CD4-positive, alpha-beta T cell (primary cell): ENCODE data around the gene WDR13. TPM values are rescaled to one million over a fixed set of nuclear protein-coding genes. Genes with fewer than 3 reads are reported as not detected.
"Not testable (repeated sequence)": the region's sequence is repeated elsewhere in the genome, so short reads cannot be mapped to it uniquely, and the experiment has no call there.

ENCODE experiments used
- ATAC-seq: fragments of 200-7000 bp; cut with Tn5 transposase; one replicate; pipeline ENCODE4 v1.10.0; 2022; ENCODE audit warnings: mild to moderate bottlenecking; ENCODE audit not compliant: poor library complexity
- CTCF ChIA-PET: fragments of 350-600 bp; sonication (Branson Sonifier 250); formaldehyde crosslinking; loops from one replicate; lab custom pipeline; 2021; ENCODE audit warnings: antibody characterized with exemption, inconsistent platforms; lab: Charles Lee
- POLR2A ChIA-PET: fragments of 350-600 bp; sonication (Branson Sonifier 250); formaldehyde crosslinking; loops from one replicate; lab custom pipeline; 2021; ENCODE audit warnings: antibody characterized with exemption, inconsistent platforms; lab: Charles Lee
- DNase-seq, 14 experiments: peaks; one replicate each; pipeline ENCODE4 v3.0.0-alpha.2; 2013 to 2020; ENCODE audit warnings: mixed read lengths in 2 of 14
- H3K27ac ChIP-seq, 2 donors: one replicate each; pipeline versions ENCODE4 v1.5.1 to v1.7.0; 2013; ENCODE audit warnings: low read length in 2 of 2, low read depth in 1 of 2, mild to moderate bottlenecking in 1 of 2
- H3K27me3 ChIP-seq, 2 experiments: 1 replicate in 1 of 2; 2 replicates in 1 of 2; pipeline versions ENCODE4 v1.6.1 to v1.7.0; 2013; ENCODE audit warnings: low read length in 2 of 2, control low read depth in 1 of 2, mild to moderate bottlenecking in 1 of 2, moderate library complexity in 1 of 2; ENCODE audit not compliant: insufficient read depth in 2 of 2, control insufficient read depth in 1 of 2
- H3K36me3 ChIP-seq: one replicate; pipeline ENCODE4 v1.6.1; 2013; ENCODE audit warnings: low read length, control low read depth; ENCODE audit not compliant: insufficient read depth
- H3K4me1 ChIP-seq: one replicate; pipeline ENCODE4 v1.6.1; 2013; ENCODE audit warnings: low read length, control low read depth; ENCODE audit not compliant: insufficient read depth
- H3K4me3 ChIP-seq: one replicate; pipeline ENCODE4 v1.5.1; 2013; ENCODE audit warnings: mild to moderate bottlenecking, low read length, moderate library complexity
- H3K9me3 ChIP-seq, 2 experiments: 1 replicate in 1 of 2; 2 replicates in 1 of 2; pipeline versions ENCODE4 v1.6.1 to v1.7.0; 2013; ENCODE audit warnings: low read length in 2 of 2, mild to moderate bottlenecking in 2 of 2, control low read depth in 1 of 2, moderate library complexity in 1 of 2; ENCODE audit not compliant: control insufficient read depth in 1 of 2, insufficient read depth in 1 of 2
- H3K27ac Mint-ChIP-seq: one replicate; pipeline ENCODE4 v1.8.0; 2020; ENCODE audit warnings: mixed read lengths
- H3K27me3 Mint-ChIP-seq: one replicate; pipeline ENCODE4 v1.8.0; 2021; ENCODE audit warnings: mixed read lengths
- H3K36me3 Mint-ChIP-seq: one replicate; pipeline ENCODE4 v1.8.0; 2021; ENCODE audit warnings: low read depth, mixed read lengths
- H3K4me1 Mint-ChIP-seq: one replicate; pipeline ENCODE4 v1.8.0; 2021; ENCODE audit warnings: low read depth, mixed read lengths
- H3K4me3 Mint-ChIP-seq: one replicate; pipeline ENCODE4 v1.8.0; 2020; ENCODE audit warnings: mild to moderate bottlenecking, mixed read lengths
- H3K9me3 Mint-ChIP-seq: one replicate; pipeline ENCODE4 v1.8.0; 2020; ENCODE audit warnings: mixed read lengths
- CTCF ChIP-seq: fragments of 200-600 bp; IDR thresholded peaks from one replicate; pipeline ENCODE4 v1.8.0; 2022; ENCODE audit warnings: antibody characterized with exemption, mild to moderate bottlenecking
- intact Hi-C, 2 experiments: fragments of 100-400 bp; cut with DNase I in 1 of 2; cut with micrococcal nuclease in 1 of 2; formaldehyde crosslinking; loops; one replicate each; pipeline versions ENCODE4 v1.15.1 to v1.9.0; 2023 to 2025; cut with DNase I, micrococcal nuclease
- polyA plus RNA-seq, 2 donors: library from polyadenylated mRNA; unstranded; fragments of 120-200 nt; gene quantifications; one replicate each; pipeline ENCODE4 v1.2.1, GENCODE V29; 2013
- total RNA-seq, 174 experiments: library from RNA in 2 of 174; stranded (reverse) in 2 of 174; gene quantifications; one replicate each; pipeline ENCODE4 v1.2.3 and lab custom pipeline; 2021 to 2026

Gene WDR13
- total RNA-seq (10 to 100 TPM; 37.9 to 43.4 TPM), total RNA-seq (lab: John Stamatoyannopoulos, UW) (11.4 to 62.0 (median 36.4) reads per million in 172 experiments)
- 37.4 TPM for polyA plus RNA-seq (2013, experiment 1 of 2)
- 46.1 TPM for polyA plus RNA-seq (2013, experiment 2 of 2)

- Mint-ChIP-seq H3K27me3 (no peaks in the 10 kb centered on the region), H3K27ac (peak within 1 kb of the TSS; percentile 100), H3K4me1 (peaks cover 15% of the 10 kb centered on the region), H3K9me3 (no peaks in the 10 kb centered on the region), H3K36me3 (peaks cover 22% of the 10 kb centered on the region), H3K4me3 (peak within 1 kb of the TSS; percentile 98)
- H3K4me1 ChIP-seq, result peaks cover 19% of the 10 kb centered on the region
- H3K4me3 ChIP-seq, result peak within 1 kb of the TSS; percentile 90
- H3K9me3 ChIP-seq, result no peaks in the 10 kb centered on the region
- ATAC-seq (peak; percentile 81), DNase-seq (peak; percentile 81 to 95 (median 90))
- no peak for TF ChIP-seq CTCF
- CTCF ChIA-PET, result no interaction called here
- H3K36me3 ChIP-seq, result peaks cover 26% of the 10 kb centered on the region
- intact Hi-C loops, result loop anchor here (2.0 to 5.0 kb wide), 4 partner anchors 75 to 360 kb away; partner anchors contain the start of genes EBP (in 1 of the 2), FTSJ1 (in 1 of the 2) and OTUD5 (in 1 of the 2)
- no peaks in the 10 kb centered on the region for H3K27me3 ChIP-seq
- peak within 1 kb of the TSS; percentile 96 to 99 for H3K27ac ChIP-seq
- POLR2A ChIA-PET, result interaction anchor here (0.7 to 1.7 kb wide), 7 partner anchors 23 to 577 kb away, joined by 3 to 27 read pairs (median 4); partner anchors contain the start of genes RBM3, TBC1D25 and ZNF630
Measured at GRCh38 chrX:48597353-48598264, at the start of gene WDR13. TSS of gene WDR13 (plus strand) at chrX:48597492. CDS start at chrX:48597997, 505 bp downstream.

GRCh38 chrX:48548871-48549270 is 48.4 kb upstream of the WDR13 start:
- ChIA-PET CTCF (no interaction called here), POLR2A (interaction anchor here (1.2 to 2.5 kb wide), 2 partner anchors 9 to 25 kb away, joined by 3 to 8 read pairs; partner anchors contain the start of genes RBM3 and TBC1D25)
- no peak for DNase-seq
- Mint-ChIP-seq H3K9me3 (no peaks in the 10 kb centered on the region), H3K4me1 (no peaks in the 10 kb centered on the region), H3K27me3 (no peaks in the 10 kb centered on the region), H3K27ac (no peak overlapping the region), H3K4me3 (no peak overlapping the region), H3K36me3 (peaks cover 31% of the 10 kb centered on the region)
- TF ChIP-seq CTCF, result no peak
- intact Hi-C loops, result no loop called here
- Histone ChIP-seq H3K4me1 (no peaks in the 10 kb centered on the region), H3K4me3 (no peak overlapping the region), H3K27me3 (no peaks in the 10 kb centered on the region), H3K9me3 (no peaks in the 10 kb centered on the region), H3K27ac (no peak overlapping the region), H3K36me3 (peaks cover 27% of the 10 kb centered on the region)
- no peak for ATAC-seq

GRCh38 chrX:48555731-48556325 is 41.5 kb upstream of the WDR13 start:
- CTCF ChIA-PET, intact Hi-C loops, H3K27me3 Mint-ChIP-seq, H3K27me3 ChIP-seq, POLR2A ChIA-PET, DNase-seq, ATAC-seq, H3K9me3 ChIP-seq, H3K27ac Mint-ChIP-seq, H3K4me1 ChIP-seq, H3K4me3 Mint-ChIP-seq, H3K4me3 ChIP-seq, H3K27ac ChIP-seq, H3K4me1 Mint-ChIP-seq, H3K9me3 Mint-ChIP-seq: not testable (repeated sequence)
- peaks cover 40% of the 10 kb centered on the region for H3K36me3 ChIP-seq
- H3K36me3 Mint-ChIP-seq, result peaks cover 51% of the 10 kb centered on the region
